GM12892 (cell line): Measurements from ENCODE around the gene TTC28.

Source experiments
- POLR2A ChIP-seq: IDR thresholded peaks from 2 replicates; pipeline ENCODE4 v1.6.1; 2011; ENCODE audit warnings: low read depth, low read length, control low read depth
- POLR2AphosphoS5 ChIP-seq: IDR thresholded peaks from 2 replicates; pipeline ENCODE4 v1.6.1; 2011; ENCODE audit warnings: low read depth, low read length, control low read depth

- TF ChIP-seq POLR2AphosphoS5 = no peak
- TF ChIP-seq POLR2A = no peak
These were observed 9.5 kb downstream of the TTC28 start for GRCh38 chr22:28670161-28670560.
